ENCODE data around the gene ERBB4. TPM values are rescaled to one million over a fixed set of nuclear protein-coding genes. Genes with fewer than 3 reads are reported as not detected.

Gene ERBB4
- total RNA-seq, 1 donor from 2014 or later = 2.8 TPM

- Mint-ChIP-seq H3K27ac (ENCODE audit: unreplicated experiment) (no peak overlapping the region), H3K9me3 (ENCODE audit: unreplicated experiment) (no peaks in the 10 kb centered on the region), H3K27me3 (ENCODE audit: unreplicated experiment) (no peaks in the 10 kb centered on the region)
Measured at GRCh38 chr2:212517693-212518092, 20.9 kb downstream of the ERBB4 start.

GRCh38 chr2:212505586-212505985 lies 33.0 kb downstream of the ERBB4 start:
- Mint-ChIP-seq H3K9me3 (ENCODE audit: unreplicated experiment) (no peaks in the 10 kb centered on the region), H3K36me3 (ENCODE audit: unreplicated experiment) (no peaks in the 10 kb centered on the region), H3K4me1 (ENCODE audit: unreplicated experiment) (no peaks in the 10 kb centered on the region), H3K4me3 (ENCODE audit: unreplicated experiment) (no peak overlapping the region), H3K27me3 (ENCODE audit: unreplicated experiment) (no peaks in the 10 kb centered on the region), H3K27ac (ENCODE audit: unreplicated experiment) (no peak overlapping the region)
- no peak for DNase-seq (ENCODE audit: extremely low spot score, unreplicated experiment)
- TF ChIP-seq, protein P1, sequence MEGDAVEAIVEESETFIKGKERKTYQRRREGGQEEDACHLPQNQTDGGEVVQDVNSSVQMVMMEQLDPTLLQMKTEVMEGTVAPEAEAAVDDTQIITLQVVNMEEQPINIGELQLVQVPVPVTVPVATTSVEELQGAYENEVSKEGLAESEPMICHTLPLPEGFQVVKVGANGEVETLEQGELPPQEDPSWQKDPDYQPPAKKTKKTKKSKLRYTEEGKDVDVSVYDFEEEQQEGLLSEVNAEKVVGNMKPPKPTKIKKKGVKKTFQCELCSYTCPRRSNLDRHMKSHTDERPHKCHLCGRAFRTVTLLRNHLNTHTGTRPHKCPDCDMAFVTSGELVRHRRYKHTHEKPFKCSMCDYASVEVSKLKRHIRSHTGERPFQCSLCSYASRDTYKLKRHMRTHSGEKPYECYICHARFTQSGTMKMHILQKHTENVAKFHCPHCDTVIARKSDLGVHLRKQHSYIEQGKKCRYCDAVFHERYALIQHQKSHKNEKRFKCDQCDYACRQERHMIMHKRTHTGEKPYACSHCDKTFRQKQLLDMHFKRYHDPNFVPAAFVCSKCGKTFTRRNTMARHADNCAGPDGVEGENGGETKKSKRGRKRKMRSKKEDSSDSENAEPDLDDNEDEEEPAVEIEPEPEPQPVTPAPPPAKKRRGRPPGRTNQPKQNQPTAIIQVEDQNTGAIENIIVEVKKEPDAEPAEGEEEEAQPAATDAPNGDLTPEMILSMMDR (IDR thresholded peaks at IDR 0.05) = no peak

More at GRCh38 chr2:212517693-212518092, 20.9 kb downstream of the ERBB4 start:
- no peak overlapping the region for H3K4me3 Mint-ChIP-seq (ENCODE audit: unreplicated experiment)
- no peak for DNase-seq (ENCODE audit: extremely low spot score, unreplicated experiment)
- TF ChIP-seq, protein P1 (IDR thresholded peaks at IDR 0.05) = peak; percentile 45
- peaks cover 13% of the 10 kb centered on the region for H3K4me1 Mint-ChIP-seq (ENCODE audit: unreplicated experiment)
- H3K36me3 Mint-ChIP-seq (ENCODE audit: unreplicated experiment) = no peaks in the 10 kb centered on the region

- TF ChIP-seq, protein P1 (IDR thresholded peaks at IDR 0.05) = no peak
Measured at GRCh38 chr2:212495046-212495445, 43.6 kb downstream of the ERBB4 start.

DNA sequence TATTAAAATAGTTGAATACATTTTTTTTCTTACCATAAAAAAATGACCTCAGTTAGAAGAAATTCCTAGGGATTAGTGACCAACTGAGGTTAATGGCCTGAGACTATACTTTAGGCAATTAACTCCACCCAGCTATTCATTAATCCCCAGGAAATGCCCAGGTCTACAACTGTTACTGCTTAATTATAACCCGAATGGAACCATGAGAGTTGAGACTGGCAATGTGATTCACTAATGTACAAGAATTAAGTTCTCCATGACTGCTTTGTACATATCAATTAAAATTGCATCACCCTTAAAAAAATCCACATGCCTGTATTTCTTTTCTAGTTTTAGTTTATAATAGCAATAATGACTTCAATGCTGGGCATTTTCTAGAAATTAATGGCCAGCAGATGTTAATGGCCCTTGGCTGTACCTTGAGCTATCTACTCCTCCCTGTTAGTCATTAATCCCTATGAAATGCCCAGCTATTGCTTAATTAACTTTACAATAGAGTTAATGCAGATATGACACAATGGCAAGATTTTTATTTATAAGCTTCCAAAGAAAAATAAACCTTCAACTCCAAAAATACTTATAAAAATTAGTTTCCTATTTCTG lies 44.1 kb downstream of the ERBB4 start:
- no peaks in the 10 kb centered on the region for H3K4me1 Mint-ChIP-seq (ENCODE audit: unreplicated experiment)
- TF ChIP-seq, protein P1 (IDR thresholded peaks at IDR 0.05) = no peak
- H3K27me3 Mint-ChIP-seq (ENCODE audit: unreplicated experiment) = peaks cover 1% of the 10 kb centered on the region
- DNase-seq (ENCODE audit: extremely low spot score, unreplicated experiment) = no peak
- no peaks in the 10 kb centered on the region for H3K9me3 Mint-ChIP-seq (ENCODE audit: unreplicated experiment)
- H3K4me3 Mint-ChIP-seq (ENCODE audit: unreplicated experiment) = no peak overlapping the region
- no peak overlapping the region for H3K27ac Mint-ChIP-seq (ENCODE audit: unreplicated experiment)
- H3K36me3 Mint-ChIP-seq (ENCODE audit: unreplicated experiment) = no peaks in the 10 kb centered on the region

More at GRCh38 chr2:212495046-212495445, 43.6 kb downstream of the ERBB4 start:
- Mint-ChIP-seq H3K4me3 (ENCODE audit: unreplicated experiment) (no peak overlapping the region), H3K27me3 (ENCODE audit: unreplicated experiment) (peaks cover 3% of the 10 kb centered on the region), H3K27ac (ENCODE audit: unreplicated experiment) (no peak overlapping the region), H3K4me1 (ENCODE audit: unreplicated experiment) (no peaks in the 10 kb centered on the region), H3K36me3 (ENCODE audit: unreplicated experiment) (no peaks in the 10 kb centered on the region), H3K9me3 (ENCODE audit: unreplicated experiment) (no peaks in the 10 kb centered on the region)
- no peak for DNase-seq (ENCODE audit: extremely low spot score, unreplicated experiment)

DNA sequence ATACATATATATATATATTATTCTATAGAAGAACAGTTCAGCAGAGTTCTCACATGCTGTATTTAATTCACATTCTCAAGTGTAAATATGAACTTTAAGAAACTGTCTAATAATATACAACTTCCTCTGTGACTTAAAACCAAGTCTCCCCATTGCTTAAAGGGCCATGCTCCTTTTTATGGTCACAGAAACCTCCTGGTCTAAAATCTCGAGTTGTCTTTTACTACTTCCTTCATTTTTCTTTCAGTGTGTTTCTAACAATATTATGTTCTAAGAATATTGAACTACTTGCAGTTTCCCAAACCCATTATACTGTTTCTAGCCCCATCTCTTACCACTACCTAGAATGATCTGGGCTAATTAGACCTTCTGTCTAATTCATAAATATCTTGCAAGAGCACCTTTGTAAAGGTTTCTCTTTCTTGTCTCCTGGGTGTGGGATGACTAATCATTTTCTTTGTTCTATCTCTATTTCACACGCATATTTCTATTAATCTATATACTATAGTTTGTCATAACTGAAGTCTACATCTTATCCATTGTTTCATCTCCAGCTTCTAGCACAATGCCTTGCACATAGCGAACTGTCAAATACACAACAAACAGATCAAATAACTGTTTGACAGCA lies 48.8 kb downstream of the ERBB4 start:
- TF ChIP-seq, protein P1 (IDR thresholded peaks at IDR 0.05) = no peak
- peaks cover 1% of the 10 kb centered on the region for H3K4me1 Mint-ChIP-seq (ENCODE audit: unreplicated experiment)
- no peaks in the 10 kb centered on the region for H3K36me3 Mint-ChIP-seq (ENCODE audit: unreplicated experiment)
- DNase-seq (ENCODE audit: extremely low spot score, unreplicated experiment) = no peak
- no peak overlapping the region for H3K27ac Mint-ChIP-seq (ENCODE audit: unreplicated experiment)
- no peaks in the 10 kb centered on the region for H3K9me3 Mint-ChIP-seq (ENCODE audit: unreplicated experiment)
- H3K27me3 Mint-ChIP-seq (ENCODE audit: unreplicated experiment) = no peaks in the 10 kb centered on the region
- H3K4me3 Mint-ChIP-seq (ENCODE audit: unreplicated experiment) = no peak overlapping the region
